ENCODE results near the gene TAF4. TPM values are rescaled to one million over a fixed set of nuclear protein-coding genes. Genes with fewer than 3 reads are reported as not detected.
"Not testable (repeated sequence)": the region's sequence is repeated elsewhere in the genome, so short reads cannot be mapped to it uniquely, and the experiment has no call there.

Gene TAF4
- total RNA-seq, 1 donor from 2014 or later: 28.4 TPM

DNA sequence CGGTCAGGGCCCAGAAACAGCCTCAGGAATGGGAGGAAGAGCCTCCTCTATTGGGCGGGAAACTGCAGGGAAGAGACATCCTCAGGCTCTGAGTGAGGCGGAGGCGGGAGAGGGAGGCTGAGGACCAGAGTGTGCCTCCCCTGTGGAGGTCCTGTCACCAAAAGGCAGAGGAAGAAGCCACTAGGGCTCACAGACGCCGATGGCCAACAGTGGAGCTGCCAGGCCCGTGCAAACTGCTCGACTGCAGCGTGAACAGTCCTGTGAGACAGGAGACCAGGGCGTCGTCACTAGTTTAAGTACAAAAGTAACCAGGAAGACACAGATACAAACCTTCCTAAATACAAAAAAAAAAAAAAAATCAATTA is 82.7 kb downstream of the TAF4 start:
- intact Hi-C loops (cut with micrococcal nuclease): no loop called here

DNA sequence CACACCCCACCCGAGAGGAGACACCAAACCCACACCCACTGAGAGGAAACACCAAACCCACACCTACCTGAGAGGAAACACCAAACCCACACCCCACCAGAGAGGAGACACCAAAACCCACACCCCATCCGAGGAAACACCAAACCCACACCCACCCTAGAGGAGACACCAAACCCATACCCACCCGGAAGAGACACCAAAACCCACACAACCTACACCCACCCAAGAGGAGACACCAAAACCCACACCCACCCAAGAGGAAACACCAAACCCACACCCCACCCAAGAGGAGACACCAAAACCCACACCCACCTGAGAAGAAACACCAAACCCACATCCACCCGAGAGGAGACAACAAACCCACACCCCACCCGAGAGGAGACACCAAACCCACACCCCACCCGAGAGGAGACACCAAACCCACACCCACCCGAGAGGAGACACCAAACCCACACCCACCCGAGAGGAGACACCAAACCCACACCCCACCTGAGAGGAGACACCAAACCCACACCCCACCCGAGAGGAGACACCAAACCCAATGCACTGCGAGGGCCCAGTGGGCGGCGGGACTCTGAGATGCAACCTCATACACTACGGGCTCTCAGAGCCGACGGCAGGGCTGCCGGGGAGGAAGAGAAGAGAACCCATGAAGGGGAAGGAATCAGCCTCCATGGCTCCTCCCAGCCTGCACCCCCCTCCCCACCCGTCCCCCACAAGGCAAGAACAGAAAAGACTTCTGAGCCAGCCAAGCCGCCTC is 83.3 kb downstream of the TAF4 start:
- intact Hi-C loops (cut with micrococcal nuclease): no loop called here

DNA sequence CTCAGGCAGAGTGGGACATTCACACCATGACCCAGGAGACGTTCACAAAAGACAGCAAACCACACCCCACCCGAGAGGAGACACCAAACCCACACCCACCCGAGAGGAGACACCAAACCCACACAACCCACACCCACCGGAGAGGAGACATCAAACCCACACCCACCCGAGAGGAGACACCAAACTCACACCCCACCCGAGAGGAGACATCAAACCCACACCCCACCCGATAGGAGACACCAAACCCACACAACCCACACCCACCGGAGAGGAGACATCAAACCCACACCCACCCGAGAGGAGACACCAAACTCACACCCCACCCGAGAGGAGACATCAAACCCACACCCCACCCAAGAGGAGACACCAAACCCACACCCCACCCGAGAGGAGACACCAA is 84.0 kb downstream of the TAF4 start:
- intact Hi-C loops (cut with micrococcal nuclease): not testable (repeated sequence)

GRCh38 chr20:61980647-61981583 is 84.8 kb downstream of the TAF4 start:
- intact Hi-C loops (cut with micrococcal nuclease): no loop called here

- intact Hi-C loops (cut with micrococcal nuclease): no loop called here
These were observed 85.7 kb downstream of the TAF4 start for GRCh38 chr20:61979701-61980635.

DNA sequence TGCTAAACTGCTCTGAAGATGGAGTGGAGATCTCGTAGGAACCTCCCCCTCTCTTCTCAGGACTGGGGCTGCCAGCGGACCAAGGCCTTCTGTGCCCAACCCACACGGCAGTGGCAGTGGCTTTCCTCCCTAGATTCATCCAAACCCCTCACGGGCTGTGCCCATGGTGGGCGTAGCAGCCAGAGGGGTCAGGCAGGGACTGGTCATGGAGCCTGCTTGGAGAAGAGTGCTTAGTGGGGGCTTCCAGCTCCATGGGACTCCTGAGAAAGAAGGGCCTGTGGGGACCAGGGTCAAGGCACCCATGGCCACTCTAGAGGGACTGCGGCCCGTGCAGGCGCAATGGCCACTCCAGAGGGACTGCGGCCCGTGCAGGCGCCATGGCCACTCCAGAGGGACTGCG is 86.6 kb downstream of the TAF4 start:
- intact Hi-C loops (cut with micrococcal nuclease): no loop called here

DNA sequence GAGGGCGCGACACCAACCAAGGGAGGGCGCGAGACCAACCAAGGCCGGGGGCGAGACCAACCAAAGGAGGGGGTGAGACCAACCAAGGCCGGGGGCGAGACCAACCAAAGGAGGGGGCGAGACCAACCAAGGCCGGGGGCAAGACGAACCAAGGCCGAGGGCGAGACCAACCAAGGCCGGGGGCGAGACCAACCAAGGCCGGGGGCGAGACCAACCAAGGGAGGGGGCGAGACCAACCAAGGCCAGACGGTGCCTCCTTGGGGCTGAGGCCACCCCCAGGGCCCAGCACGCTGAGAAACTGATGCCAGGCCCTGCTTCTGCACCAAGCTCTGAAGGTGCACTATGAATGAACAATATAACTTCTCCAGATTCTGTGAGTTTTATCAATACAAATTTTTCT is 87.2 kb downstream of the TAF4 start:
- intact Hi-C loops (cut with micrococcal nuclease): no loop called here

DNA sequence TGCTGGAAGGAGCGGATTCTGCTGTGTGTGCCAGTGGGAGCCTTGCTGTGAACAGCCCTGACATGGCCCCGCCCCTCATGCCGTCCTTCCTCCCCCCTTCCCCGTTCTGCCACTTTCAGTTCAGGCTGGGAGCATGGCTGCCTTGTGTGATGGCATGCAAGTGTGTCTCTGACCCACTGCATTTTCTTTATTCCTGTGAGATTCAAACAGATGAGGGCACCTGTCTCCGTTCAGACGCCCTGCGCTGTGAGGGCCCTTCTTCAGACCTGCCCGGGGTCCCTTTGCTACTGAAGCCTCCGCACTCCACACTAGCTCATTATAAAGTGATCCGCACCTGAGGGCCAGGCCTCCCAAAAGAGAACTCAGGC is 88.3 kb downstream of the TAF4 start:
- intact Hi-C loops (cut with micrococcal nuclease): no loop called here

DNA sequence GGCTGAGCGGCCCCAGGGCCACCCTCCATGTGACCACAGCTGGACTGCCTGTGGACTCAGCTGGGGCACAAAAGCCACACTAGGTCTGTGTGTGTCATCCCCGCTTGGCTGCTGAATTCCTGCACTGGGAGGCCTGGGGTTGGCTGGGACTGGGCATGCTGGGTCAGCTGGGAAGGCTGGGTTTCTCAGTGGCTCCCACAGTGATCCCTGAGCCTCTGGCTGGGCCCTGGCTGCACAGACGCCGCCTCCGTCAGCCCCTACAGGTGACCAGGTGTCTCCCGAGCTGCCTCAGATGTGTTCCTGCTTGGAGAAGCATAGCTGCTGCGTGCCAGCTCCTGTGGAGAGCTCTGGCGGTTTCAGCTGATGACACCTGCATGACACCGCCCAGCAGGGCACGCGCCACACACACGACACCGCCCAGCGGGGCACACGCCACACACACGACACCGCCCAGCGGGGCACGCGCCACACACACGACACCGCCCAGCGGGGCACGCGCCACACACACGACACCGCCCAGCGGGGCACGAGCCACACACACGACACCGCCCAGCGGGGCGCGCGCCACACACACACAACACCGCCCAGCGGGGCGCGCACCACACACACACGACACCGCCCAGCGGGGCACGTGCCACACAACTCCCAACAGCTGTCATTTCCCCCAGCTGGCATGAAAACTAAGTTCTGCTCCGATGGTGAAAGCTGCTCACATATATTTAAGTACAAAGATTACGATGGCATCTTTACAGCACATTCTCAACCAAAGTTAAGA is 88.8 kb downstream of the TAF4 start:
- intact Hi-C loops (cut with micrococcal nuclease): no loop called here

- intact Hi-C loops (cut with micrococcal nuclease): no loop called here
These were observed 89.4 kb downstream of the TAF4 start for GRCh38 chr20:61976263-61976643.

DNA sequence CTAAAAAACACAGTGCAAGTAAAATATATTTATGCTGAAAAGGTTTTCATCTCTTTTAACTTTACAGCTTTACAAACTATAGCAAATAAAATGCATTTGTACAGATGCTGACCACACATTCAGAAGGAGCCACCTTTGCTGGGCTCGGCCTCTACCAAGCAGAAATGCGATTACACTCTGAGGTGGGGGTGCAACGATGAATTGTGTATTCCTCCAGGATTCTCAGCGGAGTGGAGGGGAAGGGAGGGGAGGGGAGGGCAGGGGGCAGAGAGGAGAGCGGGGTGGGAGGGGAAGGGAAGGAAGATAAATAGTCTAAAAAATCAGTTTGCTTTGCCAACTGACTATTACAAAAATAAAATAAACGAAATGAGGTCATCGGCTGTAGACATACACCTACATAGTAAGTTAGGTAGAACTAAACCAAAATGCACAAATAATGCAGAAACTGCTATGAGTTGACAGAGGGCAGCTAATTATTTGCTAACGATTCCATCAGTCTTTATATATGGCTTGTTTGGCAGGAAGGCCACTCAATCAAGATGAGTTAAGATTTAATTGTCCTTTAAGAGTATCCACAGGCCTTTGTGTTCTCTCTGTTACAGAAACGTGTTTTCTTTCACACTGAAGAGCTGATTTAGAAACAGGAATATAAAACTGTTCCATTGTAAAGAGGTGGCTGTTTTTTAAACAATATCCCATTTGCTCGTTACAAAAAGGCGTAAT is 90.1 kb downstream of the TAF4 start:
- intact Hi-C loops (cut with micrococcal nuclease): no loop called here

GRCh38 chr20:61974357-61974665 is 91.4 kb downstream of the TAF4 start:
- intact Hi-C loops (cut with micrococcal nuclease): no loop called here

DNA sequence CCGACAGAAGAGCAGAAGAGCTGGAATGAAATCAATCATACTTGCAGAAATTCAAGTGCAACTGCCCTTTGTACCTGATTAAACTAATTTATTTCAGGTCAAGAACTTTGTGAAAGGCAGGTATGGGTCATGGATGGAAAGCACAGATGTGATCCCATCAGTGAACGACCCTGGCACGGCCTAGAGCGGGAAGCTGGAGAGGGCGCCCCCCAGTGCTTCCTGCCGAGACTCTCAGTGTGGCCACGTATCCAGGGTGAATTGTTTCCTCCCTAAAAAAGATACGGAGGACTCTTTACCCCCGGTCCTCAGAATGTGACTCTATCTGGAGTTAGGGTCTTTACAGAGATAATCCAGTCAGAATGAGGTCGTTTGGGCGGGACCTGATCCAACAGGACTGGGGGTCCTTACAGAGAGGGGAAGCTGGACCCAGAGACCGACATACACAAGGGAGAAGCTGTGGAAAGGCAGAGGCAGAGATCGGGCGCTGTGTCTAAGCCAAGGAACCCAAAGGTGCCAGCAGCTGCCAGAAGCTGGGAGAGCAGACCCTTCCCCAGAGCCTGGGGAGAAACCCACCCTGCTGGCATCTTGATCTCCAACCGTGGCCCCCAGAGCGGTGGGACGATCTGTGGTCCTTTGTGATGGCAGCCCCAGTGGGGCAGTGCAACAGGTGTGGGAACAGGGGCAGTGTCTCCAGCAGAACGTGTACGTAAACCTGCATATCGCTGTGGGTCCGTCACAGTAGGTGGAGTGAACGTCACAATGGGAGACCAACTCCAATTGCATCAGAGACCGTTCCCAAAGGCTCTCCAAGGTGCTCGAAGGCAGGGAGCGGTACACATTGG is 91.9 kb downstream of the TAF4 start:
- intact Hi-C loops (cut with micrococcal nuclease): no loop called here

DNA sequence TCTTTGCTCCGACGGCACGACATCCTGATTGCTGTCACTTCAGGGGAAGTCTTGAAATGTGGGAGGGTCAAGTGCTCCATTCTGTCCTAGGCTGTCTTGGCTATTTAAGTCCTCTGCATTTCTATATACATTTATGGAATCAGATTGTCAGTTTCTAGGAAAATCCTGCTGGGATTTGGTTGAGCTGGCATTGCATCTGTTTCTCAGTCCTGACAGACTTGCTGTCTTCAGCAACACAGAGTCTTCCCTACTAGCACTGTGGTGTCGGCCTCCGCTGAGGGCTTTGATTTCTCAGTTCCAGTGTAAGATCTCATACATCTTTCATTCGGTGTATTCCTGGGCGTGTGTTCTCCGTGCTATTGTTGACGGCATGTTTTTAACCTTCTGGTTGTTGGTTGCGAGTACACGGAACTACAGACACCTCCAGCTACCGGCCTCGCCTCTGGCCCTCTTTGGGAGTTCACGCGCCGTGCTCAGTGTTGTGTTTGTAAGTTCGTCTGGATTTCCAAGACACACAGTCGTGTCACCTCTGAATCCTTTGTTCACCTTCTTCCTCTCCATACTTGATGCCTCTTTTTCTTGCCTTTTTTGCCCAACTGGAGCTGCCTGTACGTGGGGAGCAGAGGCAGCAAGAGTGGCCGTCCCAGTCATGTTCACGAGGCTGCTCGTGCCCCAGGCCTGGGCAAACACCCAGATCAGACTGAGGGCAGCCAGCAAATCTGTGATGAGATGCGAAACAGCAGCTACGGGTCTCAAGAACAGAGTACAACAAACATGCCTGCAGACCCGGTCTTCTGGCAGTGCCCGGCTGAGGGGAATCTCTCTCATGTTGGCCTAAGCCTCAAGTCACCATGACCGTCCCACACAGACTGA is 92.8 kb downstream of the TAF4 start:
- intact Hi-C loops (cut with micrococcal nuclease): no loop called here

GRCh38 chr20:61971595-61971994 is 94.1 kb downstream of the TAF4 start:
- intact Hi-C loops (cut with micrococcal nuclease): not testable (repeated sequence)

DNA sequence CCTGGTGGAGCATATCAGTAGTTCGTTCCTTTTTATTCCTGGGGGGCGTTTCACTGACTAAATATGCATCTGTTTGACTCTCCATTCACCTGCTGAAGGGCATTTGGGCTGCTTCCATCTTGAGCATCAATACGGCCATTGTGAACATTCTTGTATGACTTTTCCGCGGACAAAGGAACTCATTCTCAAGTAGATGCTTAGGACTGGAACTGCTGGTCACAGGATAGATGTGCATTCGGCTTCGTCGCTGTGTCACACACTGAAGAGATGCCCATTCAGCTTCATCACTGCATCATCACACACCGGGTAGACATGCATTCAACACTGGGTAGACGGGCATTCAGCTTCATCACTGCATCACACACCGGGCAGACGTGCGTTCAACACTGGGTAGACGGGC is 95.3 kb downstream of the TAF4 start:
- intact Hi-C loops (cut with micrococcal nuclease): no loop called here

DNA sequence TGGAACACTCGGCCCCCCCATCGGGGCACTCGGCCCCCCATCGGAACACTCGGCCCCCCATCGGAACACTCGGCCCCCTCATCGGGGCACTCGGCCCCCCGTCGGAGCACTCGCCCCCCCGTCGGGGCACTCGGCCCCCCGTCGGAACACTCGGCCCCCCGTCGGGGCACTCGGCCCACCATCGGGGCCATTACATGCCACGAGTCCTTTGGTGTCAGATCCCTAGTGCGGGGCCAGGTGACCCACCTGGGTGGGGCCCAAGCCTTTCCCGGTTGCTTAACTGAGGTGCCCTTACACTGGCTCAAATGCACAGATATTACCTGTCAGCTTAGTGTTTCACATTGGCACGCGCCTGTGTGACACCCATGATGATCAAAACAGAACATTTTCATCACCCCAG is 95.9 kb downstream of the TAF4 start:
- intact Hi-C loops (cut with micrococcal nuclease): no loop called here

- intact Hi-C loops (cut with micrococcal nuclease): no loop called here
These were observed 96.7 kb downstream of the TAF4 start for GRCh38 chr20:61968932-61969331.
